Smooth muscle cell (in vitro differentiated cells): Measurements from ENCODE around the gene C3. TPM values are rescaled to one million over a fixed set of nuclear protein-coding genes. Genes with fewer than 3 reads are reported as not detected.
"Not testable (repeated sequence)": the region's sequence is repeated elsewhere in the genome, so short reads cannot be mapped to it uniquely, and the experiment has no call there.

Experiments
- DNase-seq: peaks from one replicate; lab custom pipeline; 2025; ENCODE audit not compliant: unreplicated experiment; lab: John Stamatoyannopoulos, UW
- H2AFZ ChIP-seq: fragments of 200-600 bp; sonication (generic); 2 replicates; pipeline ENCODE4 v1.6.0; 2016; ENCODE audit warnings: antibody characterized with exemption, low read depth, mild to moderate bottlenecking
- H3F3A ChIP-seq: fragments of 200-600 bp; sonication (generic); 2 replicates; pipeline ENCODE4 v1.6.0; 2017; ENCODE audit warnings: antibody characterized with exemption, low read depth
- H3K27ac ChIP-seq: fragments of 200-600 bp; sonication (generic); 2 replicates; pipeline ENCODE4 v1.5.1; 2016; ENCODE audit warnings: low read depth, mild to moderate bottlenecking
- H3K27me3 ChIP-seq: fragments of 200-600 bp; sonication (generic); 2 replicates; pipeline ENCODE4 v1.6.1; 2016; ENCODE audit warnings: low read depth, mild to moderate bottlenecking
- H3K36me3 ChIP-seq: fragments of 200-600 bp; sonication (generic); 2 replicates; pipeline ENCODE4 v1.5.1; 2016; ENCODE audit warnings: low read depth
- H3K4me1 ChIP-seq: fragments of 200-600 bp; sonication (generic); 2 replicates; pipeline ENCODE4 v1.5.1; 2016; ENCODE audit warnings: low read depth
- H3K4me2 ChIP-seq: fragments of 200-600 bp; sonication (generic); 2 replicates; pipeline ENCODE4 v1.6.0; 2016; ENCODE audit warnings: mild to moderate bottlenecking
- H3K4me3 ChIP-seq: fragments of 200-600 bp; sonication (generic); 2 replicates; pipeline ENCODE4 v1.5.1; 2016; ENCODE audit warnings: mild to moderate bottlenecking
- H3K79me2 ChIP-seq: fragments of 200-600 bp; sonication (generic); 2 replicates; pipeline ENCODE4 v1.6.0; 2016; ENCODE audit warnings: low read depth, mild to moderate bottlenecking
- H3K9ac ChIP-seq: fragments of 200-600 bp; sonication (generic); 2 replicates; pipeline ENCODE4 v1.6.0; 2016; ENCODE audit warnings: low read depth
- H3K9me3 ChIP-seq: fragments of 200-600 bp; sonication (generic); replicated peaks from 2 replicates; pipeline ENCODE4 v1.5.1; 2016; ENCODE audit warnings: low read depth
- H4K20me1 ChIP-seq: fragments of 200-600 bp; sonication (generic); 2 replicates; pipeline ENCODE4 v1.6.0; 2016; ENCODE audit warnings: low read depth
- WGBS: methylation state at CpG from one replicate; pipeline ENCODE4 v1.1.7; 2016; ENCODE audit warnings: low lambda C conversion rate; 5-methylcytosine and 5-hydroxymethylcytosine counted together
- polyA plus RNA-seq: library from polyadenylated mRNA; unstranded; fragments of >200 nt; fragmentation: Nextera tagmentation; extraction: Ambion mirVana; gene quantifications from 2 replicates; pipeline ENCODE4 v1.2.1, GENCODE V29; 2016
- total RNA-seq: library from RNA; depleted of rRNA; stranded (reverse); fragments of >200 nt; gene quantifications from 2 replicates; pipeline ENCODE4 v1.2.3, GENCODE V29; 2014
- TF ChIP-seq, protein P1 (sequence below): fragments of 200-600 bp; sonication (generic); IDR thresholded peaks from 2 replicates; pipeline ENCODE4 v1.5.1; 2017; ENCODE audit warnings: borderline replicate concordance, mild to moderate bottlenecking, antibody characterized with exemption; ENCODE audit not compliant: insufficient read depth, poor library complexity, severe bottlenecking

The C3 gene
- total and polyA plus RNA-seq, 2 experiments from 2014 or later, result 6.4 to 25.1 TPM

DNA sequence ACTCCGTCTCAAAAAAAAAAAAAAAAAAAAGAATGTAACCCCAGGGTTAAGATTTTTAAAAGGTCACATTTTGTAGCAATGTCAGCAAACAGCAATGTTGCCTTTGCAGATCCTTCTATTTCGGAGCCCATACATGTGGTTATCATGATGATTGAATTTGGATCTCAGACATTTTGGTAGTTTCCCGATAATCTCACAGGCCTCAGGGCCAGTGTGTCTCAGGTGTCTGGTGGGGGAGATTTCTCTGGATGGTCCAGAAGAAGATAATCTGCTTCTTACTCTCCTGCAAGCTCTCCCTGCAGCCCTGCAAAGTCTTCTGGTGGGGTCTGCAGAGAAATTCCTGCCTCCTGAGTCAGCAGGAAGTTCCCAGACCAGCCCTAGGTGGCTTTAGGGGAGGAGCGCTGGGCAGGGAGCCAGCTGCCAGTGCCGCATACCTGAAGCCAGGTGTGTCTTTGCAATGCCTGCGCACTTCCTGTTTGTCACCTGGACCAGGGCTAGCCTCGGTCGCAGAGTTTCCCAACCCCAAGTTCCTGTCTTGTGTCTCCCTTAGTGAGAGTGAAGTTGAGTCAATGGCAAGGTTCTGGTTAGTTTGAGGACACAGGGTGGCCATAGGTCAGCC, 45.4 kb upstream of the C3 start:
- Histone ChIP-seq H3K27ac (peak overlapping the region; percentile 77), H4K20me1 (no peaks in the 10 kb centered on the region), H3K4me2 (peak overlapping the region; percentile 87), H3K79me2 (no peaks in the 10 kb centered on the region), H3K4me3 (peak overlapping the region; percentile 53), H3K27me3 (no peaks in the 10 kb centered on the region), H3K9ac (no peak overlapping the region), H2AFZ (no peak overlapping the region), H3K9me3 (no peaks in the 10 kb centered on the region), H3F3A (no peaks in the 10 kb centered on the region), H3K36me3 (no peaks in the 10 kb centered on the region), H3K4me1 (peaks cover 2% of the 10 kb centered on the region)
- 12% methylated on average over 8 of the region's 8 CpGs for whole genome bisulfite sequencing
- TF ChIP-seq, protein P1, sequence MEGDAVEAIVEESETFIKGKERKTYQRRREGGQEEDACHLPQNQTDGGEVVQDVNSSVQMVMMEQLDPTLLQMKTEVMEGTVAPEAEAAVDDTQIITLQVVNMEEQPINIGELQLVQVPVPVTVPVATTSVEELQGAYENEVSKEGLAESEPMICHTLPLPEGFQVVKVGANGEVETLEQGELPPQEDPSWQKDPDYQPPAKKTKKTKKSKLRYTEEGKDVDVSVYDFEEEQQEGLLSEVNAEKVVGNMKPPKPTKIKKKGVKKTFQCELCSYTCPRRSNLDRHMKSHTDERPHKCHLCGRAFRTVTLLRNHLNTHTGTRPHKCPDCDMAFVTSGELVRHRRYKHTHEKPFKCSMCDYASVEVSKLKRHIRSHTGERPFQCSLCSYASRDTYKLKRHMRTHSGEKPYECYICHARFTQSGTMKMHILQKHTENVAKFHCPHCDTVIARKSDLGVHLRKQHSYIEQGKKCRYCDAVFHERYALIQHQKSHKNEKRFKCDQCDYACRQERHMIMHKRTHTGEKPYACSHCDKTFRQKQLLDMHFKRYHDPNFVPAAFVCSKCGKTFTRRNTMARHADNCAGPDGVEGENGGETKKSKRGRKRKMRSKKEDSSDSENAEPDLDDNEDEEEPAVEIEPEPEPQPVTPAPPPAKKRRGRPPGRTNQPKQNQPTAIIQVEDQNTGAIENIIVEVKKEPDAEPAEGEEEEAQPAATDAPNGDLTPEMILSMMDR, result no peak
- DNase-seq, result no peak

DNA sequence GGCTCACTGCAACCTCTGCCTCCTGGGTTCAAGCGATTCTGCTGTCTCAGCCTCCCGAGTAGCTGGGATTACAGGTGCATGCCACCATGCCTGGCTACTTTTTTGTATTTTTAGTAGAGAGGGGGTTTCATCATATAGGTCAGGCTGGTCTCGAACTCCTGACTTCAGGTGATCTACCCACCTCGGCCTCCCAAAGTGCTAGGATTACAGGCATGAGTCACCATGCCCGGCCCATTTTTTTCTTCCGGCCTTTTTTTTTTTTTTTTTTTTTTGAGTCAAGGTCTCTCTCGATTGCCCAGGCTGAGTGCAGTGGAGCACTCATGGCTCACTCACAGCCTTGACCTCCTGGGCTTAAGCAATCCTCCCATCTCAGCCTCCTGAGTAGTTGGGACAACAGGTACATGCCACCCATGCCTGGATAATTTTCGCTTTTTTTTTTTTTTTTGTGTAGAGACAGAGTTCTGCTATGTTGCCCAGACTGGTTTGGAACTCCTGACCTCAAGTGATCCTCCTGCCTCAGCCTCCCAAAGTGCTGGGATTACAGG, 41.9 kb upstream of the C3 start:
- H4K20me1 ChIP-seq, H3K4me3 ChIP-seq, H2AFZ ChIP-seq, H3K79me2 ChIP-seq, H3K36me3 ChIP-seq, H3K9ac ChIP-seq, H3K4me2 ChIP-seq, H3K9me3 ChIP-seq, H3K27ac ChIP-seq, H3K4me1 ChIP-seq, H3F3A ChIP-seq, DNase-seq, H3K27me3 ChIP-seq: not testable (repeated sequence)
- 85% methylated on average over 8 of the region's 8 CpGs for WGBS

DNA sequence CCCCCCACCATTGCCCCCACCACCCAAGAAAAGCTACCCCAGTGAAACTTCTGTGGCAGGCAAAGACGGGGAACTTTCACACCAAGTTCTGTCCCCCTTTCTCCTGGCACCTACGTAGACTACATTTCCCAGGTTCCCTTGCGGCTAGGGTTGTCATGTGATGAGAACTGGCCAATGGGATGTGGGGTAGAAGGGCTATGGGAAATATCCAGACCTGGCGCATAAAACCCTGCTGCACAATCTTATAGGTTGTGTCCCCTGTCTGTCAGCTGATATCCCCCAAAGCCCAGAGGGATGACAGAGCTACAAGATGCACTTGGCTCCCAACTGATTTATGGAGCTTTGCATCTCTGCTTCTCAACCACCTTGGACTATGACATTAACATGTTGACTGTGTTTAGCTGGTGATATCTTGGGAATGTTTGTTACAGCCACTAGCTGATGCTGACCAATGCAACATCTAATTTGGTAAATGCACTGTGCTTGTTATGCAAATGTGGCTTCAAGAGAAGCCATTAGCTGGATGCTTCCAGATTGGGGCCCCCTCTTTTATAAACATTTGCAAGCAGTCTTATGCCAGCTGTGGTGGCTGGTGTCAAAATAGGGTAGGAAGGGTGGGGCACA, 40.7 kb upstream of the C3 start:
- Histone ChIP-seq H2AFZ (no peak overlapping the region), H3K4me1 (no peaks in the 10 kb centered on the region), H4K20me1 (no peaks in the 10 kb centered on the region), H3K9ac (no peak overlapping the region), H3K4me3 (no peak overlapping the region), H3K27me3 (no peaks in the 10 kb centered on the region), H3K36me3 (no peaks in the 10 kb centered on the region), H3F3A (no peaks in the 10 kb centered on the region), H3K27ac (no peak overlapping the region), H3K9me3 (no peaks in the 10 kb centered on the region), H3K4me2 (no peak overlapping the region), H3K79me2 (no peaks in the 10 kb centered on the region)
- 57% methylated on average over 4 of the region's 4 CpGs for WGBS
- no peak for DNase-seq
- TF ChIP-seq, protein P1, result no peak

DNA sequence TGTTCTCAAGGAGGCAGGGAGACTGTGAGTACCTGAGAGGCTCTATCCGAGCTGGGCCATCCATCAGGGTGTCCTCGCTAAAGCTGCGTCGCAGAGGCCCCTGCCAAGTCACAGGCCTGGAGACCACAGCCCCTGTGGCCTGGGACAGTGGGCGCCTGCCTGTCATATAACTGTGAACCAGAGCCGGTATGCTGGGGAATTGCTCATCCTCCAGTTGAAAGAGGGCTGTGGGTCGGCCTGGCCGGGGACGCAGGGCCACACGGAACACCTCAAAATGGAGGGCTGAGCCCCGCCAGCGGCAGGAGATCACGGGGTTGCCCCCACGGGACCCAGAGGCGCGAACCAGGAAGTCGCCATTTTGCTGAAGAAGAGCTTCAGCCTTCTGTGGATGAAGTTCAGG, 40.2 kb upstream of the C3 start:
- Histone ChIP-seq H3K27me3 (no peaks in the 10 kb centered on the region), H3K9ac (no peak overlapping the region), H3K27ac (no peak overlapping the region), H3F3A (no peaks in the 10 kb centered on the region), H3K9me3 (no peaks in the 10 kb centered on the region), H3K79me2 (no peaks in the 10 kb centered on the region), H2AFZ (no peak overlapping the region), H3K4me1 (no peaks in the 10 kb centered on the region), H4K20me1 (no peaks in the 10 kb centered on the region), H3K36me3 (no peaks in the 10 kb centered on the region), H3K4me2 (no peak overlapping the region), H3K4me3 (no peak overlapping the region)
- no peak for DNase-seq
- WGBS, result 97% methylated on average over 17 of the region's 17 CpGs
- TF ChIP-seq, protein P1, result no peak
